ENCODE data around the gene DDX55. TPM values are rescaled to one million over a fixed set of nuclear protein-coding genes. Genes with fewer than 3 reads are reported as not detected.
"Not testable (repeated sequence)": the region's sequence is repeated elsewhere in the genome, so short reads cannot be mapped to it uniquely, and the experiment has no call there.

DDX55 gene
- total and polyA plus RNA-seq, 12 donors: 9.8 to 34.7 (median 18.3) TPM

DNA sequence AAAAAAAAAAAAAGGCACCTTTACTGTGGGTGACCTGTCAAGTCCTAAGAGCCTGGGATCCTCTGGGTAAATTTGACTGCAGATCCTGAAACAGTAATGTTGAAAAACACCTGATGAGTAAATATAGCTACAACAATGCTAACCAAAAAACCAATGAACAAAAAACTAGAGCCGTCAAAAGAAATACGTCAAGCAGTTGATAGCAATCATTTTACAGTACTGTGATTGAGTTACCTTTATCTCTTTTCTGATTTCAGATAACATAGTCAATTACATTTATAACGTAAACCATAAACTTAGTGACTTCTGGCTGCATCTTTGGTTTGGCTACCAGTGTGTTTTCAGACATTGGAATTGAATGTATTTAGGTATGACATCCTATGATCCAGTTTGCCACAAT is 23.7 kb upstream of the DDX55 start:
- Histone ChIP-seq H3K36me3 (replicated peaks in 1 of 2) (no peaks in the 10 kb centered on the region), H3K4me3 (no peak overlapping the region), H3K9me3 (replicated peaks in 1 of 3) (no peaks in the 10 kb centered on the region), H3K27ac (no peak overlapping the region), H3K4me1 (replicated peaks in 1 of 2) (peaks cover 0 to 11% of the 10 kb centered on the region in 2 donors), H3K27me3 (no peaks in the 10 kb centered on the region)
- TF ChIP-seq POLR2A (IDR thresholded peaks at IDR 0.05): no peak
- TF ChIP-seq, protein P1, sequence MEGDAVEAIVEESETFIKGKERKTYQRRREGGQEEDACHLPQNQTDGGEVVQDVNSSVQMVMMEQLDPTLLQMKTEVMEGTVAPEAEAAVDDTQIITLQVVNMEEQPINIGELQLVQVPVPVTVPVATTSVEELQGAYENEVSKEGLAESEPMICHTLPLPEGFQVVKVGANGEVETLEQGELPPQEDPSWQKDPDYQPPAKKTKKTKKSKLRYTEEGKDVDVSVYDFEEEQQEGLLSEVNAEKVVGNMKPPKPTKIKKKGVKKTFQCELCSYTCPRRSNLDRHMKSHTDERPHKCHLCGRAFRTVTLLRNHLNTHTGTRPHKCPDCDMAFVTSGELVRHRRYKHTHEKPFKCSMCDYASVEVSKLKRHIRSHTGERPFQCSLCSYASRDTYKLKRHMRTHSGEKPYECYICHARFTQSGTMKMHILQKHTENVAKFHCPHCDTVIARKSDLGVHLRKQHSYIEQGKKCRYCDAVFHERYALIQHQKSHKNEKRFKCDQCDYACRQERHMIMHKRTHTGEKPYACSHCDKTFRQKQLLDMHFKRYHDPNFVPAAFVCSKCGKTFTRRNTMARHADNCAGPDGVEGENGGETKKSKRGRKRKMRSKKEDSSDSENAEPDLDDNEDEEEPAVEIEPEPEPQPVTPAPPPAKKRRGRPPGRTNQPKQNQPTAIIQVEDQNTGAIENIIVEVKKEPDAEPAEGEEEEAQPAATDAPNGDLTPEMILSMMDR (IDR thresholded peaks at IDR 0.05): no peak
- DNase-seq: no peak
- intact Hi-C loops (cut with DNase I): no loop called here
- 81 to 88% (median 86%) methylated on average over 3 of the region's 3 CpGs for WGBS, 4 donors

DNA sequence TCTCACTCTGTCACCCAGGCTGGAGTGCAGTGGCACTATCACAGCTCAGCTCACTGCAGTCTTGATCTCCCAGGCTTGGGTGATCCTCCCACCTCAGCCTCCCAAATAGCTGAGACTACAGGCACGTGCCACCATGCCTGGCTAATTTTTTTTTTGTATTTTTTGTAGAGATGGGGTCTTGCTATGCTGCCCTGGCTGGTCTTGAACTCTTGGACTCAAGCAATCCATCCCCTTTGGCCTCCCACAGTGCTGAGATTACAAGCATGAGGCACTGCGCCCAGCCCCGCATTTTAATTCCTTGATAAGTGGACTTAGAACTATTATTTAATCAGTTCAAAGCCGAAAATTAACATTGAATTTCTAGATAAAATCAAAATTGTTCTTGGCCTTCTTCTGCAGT is 23.1 kb upstream of the DDX55 start:
- H3K27ac ChIP-seq; H3K36me3 ChIP-seq (replicated peaks in 1 of 2); H3K9me3 ChIP-seq (replicated peaks in 1 of 3); H3K4me3 ChIP-seq; intact Hi-C loops (cut with DNase I); H3K27me3 ChIP-seq; DNase-seq: not testable (repeated sequence)
- peaks cover 0 to 14% of the 10 kb centered on the region in 2 donors for H3K4me1 ChIP-seq (replicated peaks in 1 of 2)
- 91 to 97% (median 95%) methylated on average over 4 of the region's 4 CpGs for WGBS, 4 donors

DNA sequence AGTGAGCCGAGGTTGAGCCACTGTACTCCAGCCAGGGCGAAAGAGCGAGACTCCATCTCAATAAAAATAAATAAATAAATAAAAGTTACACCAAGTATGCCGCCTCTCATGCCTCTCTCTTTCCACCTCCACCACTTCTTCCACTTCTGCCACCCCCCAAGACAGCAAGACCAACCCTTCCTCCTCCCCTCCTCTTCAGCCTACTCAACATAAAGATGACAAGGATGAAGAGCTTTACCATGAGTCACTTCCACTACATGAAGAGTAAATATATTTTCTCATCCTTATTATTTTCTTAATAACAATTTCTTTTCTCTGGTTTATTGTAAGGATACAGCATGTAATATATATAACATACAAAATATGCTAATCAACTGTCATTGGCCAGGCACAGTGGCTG is 21.1 kb upstream of the DDX55 start:
- WGBS, 4 donors: 93 to 97% (median 94%) methylated on average over 4 of the region's 4 CpGs
- Histone ChIP-seq H3K4me1 (replicated peaks in 1 of 2) (peaks cover 0 to 21% of the 10 kb centered on the region in 2 donors), H3K27me3 (no peaks in the 10 kb centered on the region), H3K36me3 (replicated peaks in 1 of 2) (no peaks in the 10 kb centered on the region), H3K9me3 (replicated peaks in 1 of 3) (no peaks in the 10 kb centered on the region), H3K27ac (peak overlapping the region in 1 of 5 donors; percentile 8), H3K4me3 (no peak overlapping the region)
- TF ChIP-seq, protein P1 (IDR thresholded peaks at IDR 0.05): no peak
- no peak for DNase-seq
- intact Hi-C loops (cut with DNase I): loop anchor here in 1 of 2 donors (5.0 kb wide), 1 partner anchor 43 kb away; no protein-coding TSS in a partner anchor

DNA sequence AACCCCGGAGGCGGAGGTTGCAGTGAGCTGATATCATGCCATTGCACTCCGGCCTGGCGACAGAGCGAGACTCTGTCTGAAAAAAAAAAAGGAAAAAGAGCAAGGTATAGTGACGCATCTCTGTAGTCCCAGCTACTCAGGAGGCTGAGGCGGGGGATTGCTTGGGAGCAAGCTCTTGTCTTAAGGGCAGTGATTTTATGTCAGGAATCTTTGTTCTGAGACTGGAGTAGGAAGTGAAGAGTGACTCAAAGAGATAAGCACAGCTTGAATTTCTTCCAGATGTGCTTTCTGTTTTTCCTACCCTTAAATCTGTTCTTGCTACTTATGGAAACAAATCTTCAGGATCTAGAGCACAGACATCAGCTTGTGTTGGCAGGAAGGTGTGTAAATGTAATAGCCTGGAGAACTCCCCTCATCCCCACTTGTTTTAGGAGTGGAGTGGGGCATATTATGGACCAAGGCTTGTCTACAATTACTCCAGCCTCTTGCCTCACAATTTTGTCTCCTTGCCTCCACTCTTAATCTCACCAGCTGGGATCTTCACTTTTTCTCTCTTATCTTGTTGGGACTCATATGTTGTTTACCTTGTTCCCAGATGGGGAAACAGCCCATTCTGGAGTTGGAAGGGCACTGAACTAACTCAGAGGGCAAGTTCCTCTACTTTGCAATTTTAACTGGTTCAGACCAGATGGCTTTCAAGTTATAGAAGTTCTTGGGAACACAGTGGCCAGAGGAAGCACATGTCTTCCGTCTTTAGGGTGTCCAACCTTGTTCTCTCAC is 10.0 kb upstream of the DDX55 start:
- DNase-seq: no peak
- Histone ChIP-seq H3K9me3 (replicated peaks in 1 of 3) (no peaks in the 10 kb centered on the region), H3K4me1 (replicated peaks in 1 of 2) (peaks cover 23 to 62% of the 10 kb centered on the region in 2 donors), H3K27ac (peak overlapping the region in 3 of 5 donors; percentile 21 to 31 (median 30)), H3K36me3 (replicated peaks in 1 of 2) (peaks cover 0 to 96% of the 10 kb centered on the region in 2 donors), H3K27me3 (no peaks in the 10 kb centered on the region), H3K4me3 (no peak overlapping the region)
- TF ChIP-seq, protein P1 (IDR thresholded peaks at IDR 0.05): no peak
- peak in 1 of 2 donors; percentile 14 for TF ChIP-seq POLR2A (IDR thresholded peaks at IDR 0.05)
- intact Hi-C loops (cut with DNase I): no loop called here
- whole genome bisulfite sequencing, 4 donors: 51 to 63% (median 55%) methylated on average over 8 of the region's 8 CpGs

DNA sequence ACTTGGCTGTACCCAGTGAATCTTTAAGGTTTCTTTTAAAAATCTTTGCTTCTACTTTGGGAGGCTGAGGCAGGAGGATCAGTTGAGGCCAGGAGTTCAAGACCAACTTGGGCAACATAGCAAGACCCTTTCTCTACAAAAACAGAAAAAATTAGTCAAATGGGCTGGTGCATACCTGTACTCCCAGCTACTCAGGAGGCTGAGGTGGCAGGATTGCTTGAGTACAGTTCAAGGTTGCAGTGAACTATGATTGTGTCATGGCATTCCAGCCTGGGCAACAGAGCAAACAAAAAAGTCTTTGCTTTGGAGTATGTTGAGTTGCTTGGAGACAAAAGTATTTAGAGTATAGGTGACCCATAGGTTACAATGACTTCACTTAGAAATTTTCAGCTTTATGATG is 6.2 kb upstream of the DDX55 start:
- H3K9me3 ChIP-seq (replicated peaks in 1 of 3): no peaks in the 10 kb centered on the region
- peak overlapping the region in 2 of 5 donors; percentile 32 to 50 for H3K27ac ChIP-seq
- no peak overlapping the region for H3K4me3 ChIP-seq
- DNase-seq: peak in 2 of 7 donors; percentile 41 to 49
- no peak for TF ChIP-seq POLR2A (IDR thresholded peaks at IDR 0.05)
- TF ChIP-seq, protein P1 (IDR thresholded peaks at IDR 0.05): no peak
- H3K36me3 ChIP-seq (replicated peaks in 1 of 2): peaks cover 0 to 82% of the 10 kb centered on the region in 2 donors
- peaks cover 15 to 40% of the 10 kb centered on the region in 2 donors for H3K4me1 ChIP-seq (replicated peaks in 1 of 2)
- no peaks in the 10 kb centered on the region for H3K27me3 ChIP-seq
- intact Hi-C loops (cut with DNase I): no loop called here

All from adrenal gland (tissue), 12 donors.